Measurements from ENCODE around the gene LINS1. TPM values are rescaled to one million over a fixed set of nuclear protein-coding genes. Genes with fewer than 3 reads are reported as not detected.
A peak's percentile ranks its signal among the peaks of the same experiment; 100 is the strongest.

The LINS1 gene
- total RNA-seq, 2 donors from 2014 or later: 15.5 to 32.3 TPM

DNA sequence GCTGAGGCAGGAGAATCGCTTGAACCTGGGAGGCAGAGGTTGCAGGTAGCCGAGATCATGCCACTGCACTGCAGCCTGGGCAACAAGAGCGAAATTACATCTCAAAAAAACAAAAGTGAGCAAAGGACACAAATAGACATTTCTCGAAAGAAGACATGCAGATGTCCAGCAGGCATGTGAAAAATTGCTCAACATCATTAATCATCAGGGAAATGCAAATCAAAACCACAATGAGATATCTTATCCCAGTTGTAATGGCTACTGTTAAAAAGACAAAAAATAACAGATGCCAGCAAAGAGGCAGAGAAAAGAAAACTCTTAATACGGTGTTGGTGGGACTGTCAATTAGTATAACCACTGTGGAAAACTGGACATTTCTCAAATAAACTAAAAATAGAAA, 21.3 kb upstream of the LINS1 start:
- no peaks in the 10 kb centered on the region for H3K27me3 ChIP-seq (replicated peaks; ENCODE audit: insufficient read depth)
- no peak overlapping the region for H3K27ac ChIP-seq
- H3K4me3 ChIP-seq: no peak overlapping the region
- no peaks in the 10 kb centered on the region for H3K36me3 ChIP-seq
- no peaks in the 10 kb centered on the region for H3K9me3 ChIP-seq
- WGBS: 93% methylated on average over 5 of the region's 5 CpGs
- TF ChIP-seq POLR2A (IDR thresholded peaks at IDR 0.05) (no peak), POLR2AphosphoS5 (IDR thresholded peaks at IDR 0.05) (no peak)
- TF ChIP-seq, protein P1, sequence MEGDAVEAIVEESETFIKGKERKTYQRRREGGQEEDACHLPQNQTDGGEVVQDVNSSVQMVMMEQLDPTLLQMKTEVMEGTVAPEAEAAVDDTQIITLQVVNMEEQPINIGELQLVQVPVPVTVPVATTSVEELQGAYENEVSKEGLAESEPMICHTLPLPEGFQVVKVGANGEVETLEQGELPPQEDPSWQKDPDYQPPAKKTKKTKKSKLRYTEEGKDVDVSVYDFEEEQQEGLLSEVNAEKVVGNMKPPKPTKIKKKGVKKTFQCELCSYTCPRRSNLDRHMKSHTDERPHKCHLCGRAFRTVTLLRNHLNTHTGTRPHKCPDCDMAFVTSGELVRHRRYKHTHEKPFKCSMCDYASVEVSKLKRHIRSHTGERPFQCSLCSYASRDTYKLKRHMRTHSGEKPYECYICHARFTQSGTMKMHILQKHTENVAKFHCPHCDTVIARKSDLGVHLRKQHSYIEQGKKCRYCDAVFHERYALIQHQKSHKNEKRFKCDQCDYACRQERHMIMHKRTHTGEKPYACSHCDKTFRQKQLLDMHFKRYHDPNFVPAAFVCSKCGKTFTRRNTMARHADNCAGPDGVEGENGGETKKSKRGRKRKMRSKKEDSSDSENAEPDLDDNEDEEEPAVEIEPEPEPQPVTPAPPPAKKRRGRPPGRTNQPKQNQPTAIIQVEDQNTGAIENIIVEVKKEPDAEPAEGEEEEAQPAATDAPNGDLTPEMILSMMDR (IDR thresholded peaks at IDR 0.05): no peak
- intact Hi-C loops (cut with DNase I): loop anchor here (10.0 kb wide), 1 partner anchor 632 kb away; the partner anchor contains the start of gene CHSY1
- no peaks in the 10 kb centered on the region for H3K4me1 ChIP-seq (replicated peaks)
- no peak for DNase-seq (ENCODE audit: low spot score)

DNA sequence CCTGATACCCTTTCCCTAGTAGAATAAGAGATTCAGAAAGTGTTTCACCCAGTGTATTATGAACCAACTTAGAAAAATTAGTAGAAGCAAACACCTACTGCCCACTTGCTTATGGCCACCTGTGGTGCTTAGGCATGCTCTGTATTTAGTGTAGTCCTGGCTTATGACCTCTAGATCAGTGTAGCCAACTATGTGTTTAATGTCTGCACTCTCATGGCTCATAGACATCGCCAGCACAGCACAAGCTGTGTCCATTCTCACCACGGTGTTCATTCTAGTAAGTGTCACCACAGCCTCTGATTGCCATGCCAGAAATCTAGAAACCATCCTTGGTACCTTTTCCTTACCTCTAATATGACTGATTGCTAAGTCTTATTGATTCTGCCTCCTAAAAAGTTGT, 14.7 kb upstream of the LINS1 start:
- H3K4me1 ChIP-seq (replicated peaks): no peaks in the 10 kb centered on the region
- no peaks in the 10 kb centered on the region for H3K9me3 ChIP-seq
- H3K27me3 ChIP-seq (replicated peaks; ENCODE audit: insufficient read depth): no peaks in the 10 kb centered on the region
- TF ChIP-seq, protein P1 (IDR thresholded peaks at IDR 0.05): no peak
- TF ChIP-seq POLR2A (IDR thresholded peaks at IDR 0.05) (no peak), POLR2AphosphoS5 (IDR thresholded peaks at IDR 0.05) (no peak)
- no peak overlapping the region for H3K4me3 ChIP-seq
- H3K27ac ChIP-seq: peak overlapping the region in 1 of 2 donors; percentile 18
- DNase-seq (ENCODE audit: low spot score): no peak
- intact Hi-C loops (cut with DNase I): no loop called here
- H3K36me3 ChIP-seq: peaks cover 0 to 5% of the 10 kb centered on the region in 2 donors
- WGBS: 91% methylated on average over 2 of the region's 2 CpGs

DNA sequence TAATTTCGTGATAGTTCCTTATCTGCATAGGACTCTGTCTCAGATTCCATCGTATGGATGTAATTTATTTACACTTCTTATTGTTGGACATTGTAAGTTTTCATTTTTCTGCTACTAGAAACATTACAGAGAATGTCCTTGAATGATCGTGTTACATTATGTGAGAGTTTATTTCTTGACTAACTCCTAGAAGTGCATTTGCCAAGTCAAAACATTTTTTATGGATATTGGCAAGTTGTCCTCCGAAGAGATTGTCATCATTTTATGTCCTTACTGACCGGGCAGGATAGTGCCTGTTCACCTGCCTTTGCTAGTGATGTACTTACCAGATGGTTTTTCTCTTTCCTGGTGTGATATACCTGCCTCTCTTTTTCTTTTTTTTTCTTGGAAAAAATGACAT, 13.8 kb upstream of the LINS1 start:
- TF ChIP-seq POLR2AphosphoS5 (IDR thresholded peaks at IDR 0.05) (peak; percentile 83), POLR2A (IDR thresholded peaks at IDR 0.05) (no peak)
- Histone ChIP-seq H3K4me3 (no peak overlapping the region), H3K4me1 (replicated peaks) (no peaks in the 10 kb centered on the region), H3K36me3 (peaks cover 0 to 5% of the 10 kb centered on the region in 2 donors), H3K9me3 (no peaks in the 10 kb centered on the region), H3K27me3 (replicated peaks; ENCODE audit: insufficient read depth) (no peaks in the 10 kb centered on the region), H3K27ac (peak overlapping the region; percentile 4 to 18)
- intact Hi-C loops (cut with DNase I): no loop called here
- peak; percentile 39 for DNase-seq (ENCODE audit: low spot score)
- 19% methylated on average over 5 of the region's 5 CpGs for WGBS

DNA sequence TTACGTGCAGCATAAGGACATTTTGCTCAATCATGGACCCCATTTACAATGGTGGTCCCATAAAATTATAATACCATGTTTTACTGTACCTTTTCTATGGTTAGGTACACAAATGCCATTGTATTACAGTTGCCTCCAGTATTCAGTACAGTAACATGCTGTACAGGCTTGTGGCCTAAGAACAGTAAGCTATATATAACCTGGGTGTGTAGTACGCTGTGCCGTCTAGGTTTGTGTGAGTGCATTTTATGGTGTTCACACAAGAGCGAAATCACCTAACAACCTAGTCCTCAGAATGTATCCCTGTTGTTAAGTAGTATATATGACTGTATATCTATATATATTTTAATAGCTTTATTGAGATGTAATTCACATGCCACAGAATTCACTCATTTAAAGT, 12.9 kb upstream of the LINS1 start:
- H3K27ac ChIP-seq: no peak overlapping the region
- intact Hi-C loops (cut with DNase I): no loop called here
- TF ChIP-seq, protein P1 (IDR thresholded peaks at IDR 0.05): no peak
- TF ChIP-seq POLR2A (IDR thresholded peaks at IDR 0.05) (no peak), POLR2AphosphoS5 (IDR thresholded peaks at IDR 0.05) (no peak)
- DNase-seq (ENCODE audit: low spot score): no peak
- H3K4me3 ChIP-seq: no peak overlapping the region
- H3K4me1 ChIP-seq (replicated peaks): no peaks in the 10 kb centered on the region
- 86% methylated on average over 4 of the region's 4 CpGs for WGBS
- H3K36me3 ChIP-seq: peaks cover 0 to 5% of the 10 kb centered on the region in 2 donors
- H3K27me3 ChIP-seq (replicated peaks; ENCODE audit: insufficient read depth): no peaks in the 10 kb centered on the region
- no peaks in the 10 kb centered on the region for H3K9me3 ChIP-seq

DNA sequence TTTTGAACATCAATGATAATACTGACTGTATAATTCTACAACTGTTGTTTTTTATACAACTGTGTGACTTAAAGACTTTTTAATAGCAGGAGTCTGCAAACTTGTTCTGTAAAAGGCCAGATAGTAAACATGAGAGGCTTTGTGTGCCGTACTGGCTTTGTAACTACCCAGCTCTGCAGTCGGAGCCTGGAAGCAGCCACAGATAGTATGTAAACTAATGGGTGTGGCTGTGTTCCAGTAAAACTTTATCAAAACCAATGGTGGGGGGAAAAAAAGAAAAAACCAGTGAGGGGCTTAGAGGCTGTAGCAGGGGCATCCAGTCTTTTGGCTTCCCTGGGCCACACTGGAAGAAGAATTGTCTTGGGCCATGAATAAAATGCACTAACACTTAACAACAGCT, 12.4 kb upstream of the LINS1 start:
- Histone ChIP-seq H3K27me3 (replicated peaks; ENCODE audit: insufficient read depth) (no peaks in the 10 kb centered on the region), H3K36me3 (peaks cover 0 to 5% of the 10 kb centered on the region in 2 donors), H3K4me1 (replicated peaks) (no peaks in the 10 kb centered on the region), H3K27ac (peak overlapping the region; percentile 10 to 53), H3K9me3 (no peaks in the 10 kb centered on the region), H3K4me3 (no peak overlapping the region)
- peak; percentile 55 for DNase-seq (ENCODE audit: low spot score)
- TF ChIP-seq, protein P1 (IDR thresholded peaks at IDR 0.05): no peak
- no peak for TF ChIP-seq POLR2A (IDR thresholded peaks at IDR 0.05)
- TF ChIP-seq POLR2AphosphoS5 (IDR thresholded peaks at IDR 0.05): peak; percentile 67
- WGBS: 44% methylated on average over 2 of the region's 2 CpGs
- intact Hi-C loops (cut with DNase I): no loop called here
